Right lobe of liver (tissue), 6 donors: ENCODE measurements around the gene RAI1. TPM values are rescaled to one million over a fixed set of nuclear protein-coding genes. Genes with fewer than 3 reads are reported as not detected.

Experiments used
- ATAC-seq, 4 donors: fragments of 200-7000 bp; cut with Tn5 transposase; one replicate each; pipeline ENCODE4 v1.9.1; 2020; ENCODE audit warnings: mild to moderate bottlenecking in 4 of 4, moderate library complexity in 4 of 4
- DNase-seq, 3 donors: peaks; one replicate each; pipeline ENCODE4 v3.0.0-alpha.2; 2020
- H3K27ac ChIP-seq, 3 donors: fragments of 200-600 bp; one replicate each; pipeline ENCODE4 v1.8.0; 2022
- H3K27me3 ChIP-seq, 2 donors: fragments of 200-600 bp; one replicate each; pipeline ENCODE4 v1.8.0; 2022
- H3K36me3 ChIP-seq, 4 donors: fragments of 200-600 bp; sonication (generic) in 1 of 4; one replicate each; pipeline versions ENCODE4 v1.5.1 to v1.8.0; 2017 to 2022; ENCODE audit warnings: control low read depth in 1 of 4
- H3K4me1 ChIP-seq, 4 donors: fragments of 200-600 bp; sonication (generic) in 1 of 4; one replicate each; pipeline versions ENCODE4 v1.5.1 to v1.8.0; 2017 to 2022; ENCODE audit warnings: control low read depth in 1 of 4
- H3K4me3 ChIP-seq, 3 donors: fragments of 200-600 bp; one replicate each; pipeline ENCODE4 v1.8.0; 2022
- H3K9me3 ChIP-seq, 4 donors: fragments of 200-600 bp; sonication (generic) in 1 of 4; one replicate each; pipeline versions ENCODE4 v1.5.1 to v1.8.0; 2017 to 2022; ENCODE audit warnings: control low read depth in 1 of 4
- CTCF ChIP-seq, 4 donors: fragments of 200-600 bp in 3 of 4; fragments of 450-650 bp in 1 of 4; IDR thresholded peaks; one replicate each; pipeline versions ENCODE4 v1.5.1 to v1.8.0; 2016 to 2022; ENCODE audit warnings: antibody characterized with exemption in 4 of 4, mild to moderate bottlenecking in 2 of 4
- POLR2A ChIP-seq: fragments of 450-650 bp; IDR thresholded peaks from one replicate; pipeline ENCODE4 v1.6.1; 2017; ENCODE audit warnings: antibody characterized with exemption, mild to moderate bottlenecking
- WGBS: methylation state at CpG from one replicate; pipeline ENCODE4 v1.1.6; 2018; ENCODE audit warnings: low coverage, low lambda C conversion rate; ENCODE audit not compliant: insufficient coverage; ENCODE audit errors: missing lambda C conversion rate; 5-methylcytosine and 5-hydroxymethylcytosine counted together
- intact Hi-C, 2 donors: fragments of 100-400 bp; cut with DNase I; formaldehyde crosslinking; loops; one replicate each; pipeline versions ENCODE4 v1.11.2 to v1.14.1; 2022
- total RNA-seq, 6 experiments: library from RNA; depleted of rRNA in 2 of 6; stranded (reverse); fragments of >200 nt in 2 of 6; fragmentation: NEBNext Ultra II Directional in 3 of 6; extraction: Animal tissue kit (Norgen Biotek cat#: 25700) in 3 of 6; gene quantifications; one replicate each; pipeline versions ENCODE4 v1.1.0 to v1.2.4, GENCODE V29; 2016 to 2023
- donor health status: DM: no; HTN: yes; CAD: no.
- donor health status: DM: no; HTN: no; CAD: no.
- donor health status: DM: no; HTN: no; CAD: no.
- donor health status: DM: no; HTN: yes; CAD: no.
- donor health status: DM: no; HTN: yes; CAD: no.

Gene RAI1
- total RNA-seq, 6 experiments from 2014 or later: 6.1 to 14.5 (median 8.4) TPM

- intact Hi-C loops: no loop called here
- WGBS: 76% methylated on average over 3 of the region's 30 CpGs
- H3K4me1 ChIP-seq: no peaks in the 10 kb centered on the region
- no peak for DNase-seq
- H3K27ac ChIP-seq: no peak overlapping the region
- no peak for ATAC-seq
- H3K36me3 ChIP-seq: peaks cover 0 to 6% (median 2%) of the 10 kb centered on the region in 4 donors
- no peaks in the 10 kb centered on the region for H3K9me3 ChIP-seq
- no peak for TF ChIP-seq POLR2A
- no peak for TF ChIP-seq CTCF (IDR thresholded peaks at IDR 0.05)
- H3K27me3 ChIP-seq: no peaks in the 10 kb centered on the region
- H3K4me3 ChIP-seq: no peak overlapping the region
Measured at GRCh38 chr17:17797119-17797809, 116.0 kb downstream of the RAI1 start.

GRCh38 chr17:17798010-17798556, 116.8 kb downstream of the RAI1 start:
- no peaks in the 10 kb centered on the region for H3K4me1 ChIP-seq
- DNase-seq (no peak), ATAC-seq (no peak)
- no peaks in the 10 kb centered on the region for H3K27me3 ChIP-seq
- no CpG with 5 or more reads among the region's 25 CpGs for WGBS
- TF ChIP-seq POLR2A (no peak), CTCF (IDR thresholded peaks at IDR 0.05) (no peak)
- no peak overlapping the region for H3K27ac ChIP-seq
- intact Hi-C loops: no loop called here
- no peak overlapping the region for H3K4me3 ChIP-seq
- H3K9me3 ChIP-seq: no peaks in the 10 kb centered on the region
- peaks cover 0 to 6% (median 2%) of the 10 kb centered on the region in 4 donors for H3K36me3 ChIP-seq

- no peaks in the 10 kb centered on the region for H3K27me3 ChIP-seq
- no CpG with 5 or more reads among the region's 16 CpGs for WGBS
- intact Hi-C loops: no loop called here
- H3K9me3 ChIP-seq: no peaks in the 10 kb centered on the region
- no peak overlapping the region for H3K4me3 ChIP-seq
- H3K27ac ChIP-seq: no peak overlapping the region
- no peak for TF ChIP-seq CTCF (IDR thresholded peaks at IDR 0.05)
- TF ChIP-seq POLR2A: no peak
- peaks cover 0 to 6% (median 1%) of the 10 kb centered on the region in 4 donors for H3K36me3 ChIP-seq
- H3K4me1 ChIP-seq: no peaks in the 10 kb centered on the region
- DNase-seq (no peak), ATAC-seq (no peak)
Measured at GRCh38 chr17:17798573-17799255, 117.5 kb downstream of the RAI1 start.

- intact Hi-C loops: no loop called here
- WGBS: 96% methylated on average over 5 of the region's 12 CpGs
- H3K4me1 ChIP-seq: no peaks in the 10 kb centered on the region
- DNase-seq: no peak
- H3K9me3 ChIP-seq: no peaks in the 10 kb centered on the region
- TF ChIP-seq CTCF (IDR thresholded peaks at IDR 0.05) (no peak), POLR2A (no peak)
- peaks cover 0 to under 1% (median 0%) of the 10 kb centered on the region in 4 donors for H3K36me3 ChIP-seq
- no peak for ATAC-seq
- no peak overlapping the region for H3K27ac ChIP-seq
- no peaks in the 10 kb centered on the region for H3K27me3 ChIP-seq
- H3K4me3 ChIP-seq: no peak overlapping the region
Measured at GRCh38 chr17:17800504-17801021, 119.3 kb downstream of the RAI1 start.
